Activated naive CD4-positive, alpha-beta T cell treated with anti-CD3 and anti-CD28 coated beads, Interleukin-2, amount 10 ng/mL, durations not matched to agents 7 days and 5 days (primary cell): ENCODE data around the gene PLAC9.
"Not testable (repeated sequence)": the region's sequence is repeated elsewhere in the genome, so short reads cannot be mapped to it uniquely, and the experiment has no call there.

Experiments used
- CTCF ChIA-PET: fragments of 350-600 bp; sonication (Branson Sonifier 250); formaldehyde crosslinking; loops from one replicate; lab custom pipeline; 2021; ENCODE audit warnings: antibody characterized with exemption; lab: Charles Lee
- DNase-seq: peaks from one replicate; pipeline ENCODE4 v3.0.0-alpha.2; 2020
- H3K27ac Mint-ChIP-seq: one replicate; pipeline ENCODE4 v1.8.0; 2021; ENCODE audit warnings: mild to moderate bottlenecking, moderate library complexity, mixed read lengths
- H3K27me3 Mint-ChIP-seq: one replicate; pipeline ENCODE4 v1.8.0; 2021; ENCODE audit warnings: mild to moderate bottlenecking, mixed read lengths
- H3K36me3 Mint-ChIP-seq: one replicate; pipeline ENCODE4 v1.8.0; 2021; ENCODE audit warnings: mixed read lengths
- H3K4me1 Mint-ChIP-seq: one replicate; pipeline ENCODE4 v1.8.0; 2021; ENCODE audit warnings: mixed read lengths
- H3K4me3 Mint-ChIP-seq: one replicate; pipeline ENCODE4 v1.8.0; 2021; ENCODE audit warnings: mild to moderate bottlenecking, moderate library complexity, mixed read lengths
- H3K9me3 Mint-ChIP-seq: one replicate; pipeline ENCODE4 v1.8.0; 2021; ENCODE audit warnings: mixed read lengths

The PLAC9 gene

GRCh38 chr10:80132299-80133139, at the start of gene PLAC9:
Gene PLAC9, plus strand, starts transcription at chr10:80132730. Its CDS starts 33 bp downstream, at chr10:80132763.
- Mint-ChIP-seq H3K27ac (no peak within 1 kb of the TSS), H3K27me3 (peaks cover 59% of the 10 kb centered on the region), H3K9me3 (no peaks in the 10 kb centered on the region), H3K4me3 (no peak within 1 kb of the TSS), H3K36me3 (no peaks in the 10 kb centered on the region), H3K4me1 (no peaks in the 10 kb centered on the region)
- no peak for DNase-seq
- CTCF ChIA-PET: interaction anchor here (0.7 to 1.5 kb wide), 5 partner anchors 9 to 90 kb away, joined by 3 to 9 read pairs (median 3); no protein-coding TSS in a partner anchor

- Mint-ChIP-seq H3K9me3 (no peaks in the 10 kb centered on the region), H3K27me3 (no peaks in the 10 kb centered on the region), H3K27ac (no peak overlapping the region), H3K4me3 (no peak overlapping the region), H3K4me1 (no peaks in the 10 kb centered on the region), H3K36me3 (peaks cover 2% of the 10 kb centered on the region)
- DNase-seq: no peak
- CTCF ChIA-PET: no interaction called here
Measured at GRCh38 chr10:80090121-80090520, 42.4 kb upstream of the PLAC9 start.

- Mint-ChIP-seq H3K9me3 (no peaks in the 10 kb centered on the region), H3K4me1 (no peaks in the 10 kb centered on the region), H3K27me3 (peaks cover under 1% of the 10 kb centered on the region), H3K27ac (no peak overlapping the region), H3K36me3 (no peaks in the 10 kb centered on the region), H3K4me3 (no peak overlapping the region)
- CTCF ChIA-PET: no interaction called here
- DNase-seq: no peak
Measured at GRCh38 chr10:80094231-80094630, 38.3 kb upstream of the PLAC9 start.

- CTCF ChIA-PET, DNase-seq: not testable (repeated sequence)
Measured at GRCh38 chr10:80098272-80098671, 34.3 kb upstream of the PLAC9 start.

GRCh38 chr10:80099295-80099694, 33.2 kb upstream of the PLAC9 start:
- H3K27ac Mint-ChIP-seq, H3K4me1 Mint-ChIP-seq, H3K36me3 Mint-ChIP-seq, CTCF ChIA-PET, H3K27me3 Mint-ChIP-seq, DNase-seq, H3K9me3 Mint-ChIP-seq, H3K4me3 Mint-ChIP-seq: not testable (repeated sequence)

More at GRCh38 chr10:80098272-80098671, 34.3 kb upstream of the PLAC9 start:
- H3K4me1 Mint-ChIP-seq, H3K27me3 Mint-ChIP-seq, H3K27ac Mint-ChIP-seq, H3K36me3 Mint-ChIP-seq, H3K4me3 Mint-ChIP-seq, H3K9me3 Mint-ChIP-seq: not testable (repeated sequence)

GRCh38 chr10:80100116-80100515, 32.4 kb upstream of the PLAC9 start:
- peaks cover 11% of the 10 kb centered on the region for H3K4me1 Mint-ChIP-seq
- no peaks in the 10 kb centered on the region for H3K9me3 Mint-ChIP-seq
- no peaks in the 10 kb centered on the region for H3K36me3 Mint-ChIP-seq
- CTCF ChIA-PET: no interaction called here
- H3K4me3 Mint-ChIP-seq: no peak overlapping the region
- no peak overlapping the region for H3K27ac Mint-ChIP-seq
- H3K27me3 Mint-ChIP-seq: peaks cover 4% of the 10 kb centered on the region
- DNase-seq: no peak

- Mint-ChIP-seq H3K27ac (no peak overlapping the region), H3K4me3 (no peak overlapping the region), H3K36me3 (no peaks in the 10 kb centered on the region), H3K4me1 (peaks cover 11% of the 10 kb centered on the region), H3K27me3 (peaks cover 4% of the 10 kb centered on the region), H3K9me3 (no peaks in the 10 kb centered on the region)
- CTCF ChIA-PET: interaction anchor here (1.0 kb wide), 1 partner anchor 53 kb away, joined by 4 read pairs; no protein-coding TSS in a partner anchor
- DNase-seq: no peak
Measured at GRCh38 chr10:80100861-80101695, 31.5 kb upstream of the PLAC9 start.

- no peak for DNase-seq
- Mint-ChIP-seq H3K27me3 (peaks cover 13% of the 10 kb centered on the region), H3K27ac (no peak overlapping the region), H3K9me3 (peaks cover 11% of the 10 kb centered on the region), H3K36me3 (peaks cover 2% of the 10 kb centered on the region), H3K4me1 (peaks cover 11% of the 10 kb centered on the region), H3K4me3 (no peak overlapping the region)
- CTCF ChIA-PET: interaction anchor here (0.8 to 1.2 kb wide), 2 partner anchors 156 to 596 kb away, joined by 3 read pairs; no protein-coding TSS in a partner anchor
Measured at GRCh38 chr10:80104066-80104926, 28.2 kb upstream of the PLAC9 start.

GRCh38 chr10:80108576-80109239, 23.8 kb upstream of the PLAC9 start:
- no peak overlapping the region for H3K27ac Mint-ChIP-seq
- H3K4me1 Mint-ChIP-seq: peaks cover 11% of the 10 kb centered on the region
- H3K27me3 Mint-ChIP-seq: peaks cover 13% of the 10 kb centered on the region
- H3K4me3 Mint-ChIP-seq: no peak overlapping the region
- CTCF ChIA-PET: no interaction called here
- no peak for DNase-seq
- H3K9me3 Mint-ChIP-seq: peaks cover 16% of the 10 kb centered on the region
- peaks cover 2% of the 10 kb centered on the region for H3K36me3 Mint-ChIP-seq

- Mint-ChIP-seq H3K4me3 (no peak overlapping the region), H3K9me3 (peaks cover 16% of the 10 kb centered on the region), H3K27me3 (peaks cover 13% of the 10 kb centered on the region), H3K27ac (no peak overlapping the region), H3K36me3 (peaks cover 2% of the 10 kb centered on the region), H3K4me1 (no peaks in the 10 kb centered on the region)
- DNase-seq: no peak
- CTCF ChIA-PET: interaction anchor here (0.7 kb wide), 1 partner anchor 33 kb away, joined by 3 read pairs; no protein-coding TSS in a partner anchor
Measured at GRCh38 chr10:80110986-80111385, 21.5 kb upstream of the PLAC9 start.

GRCh38 chr10:80118669-80119068, 13.9 kb upstream of the PLAC9 start:
- Mint-ChIP-seq H3K9me3 (no peaks in the 10 kb centered on the region), H3K27ac (no peak overlapping the region), H3K4me3 (no peak overlapping the region), H3K36me3 (no peaks in the 10 kb centered on the region), H3K27me3 (peaks cover 18% of the 10 kb centered on the region), H3K4me1 (no peaks in the 10 kb centered on the region)
- CTCF ChIA-PET: interaction anchor here (0.9 kb wide), 1 partner anchor 11 kb away, joined by 3 read pairs; no protein-coding TSS in a partner anchor
- no peak for DNase-seq

- DNase-seq: no peak
- H3K27me3 Mint-ChIP-seq: peaks cover 23% of the 10 kb centered on the region
- no peak overlapping the region for H3K27ac Mint-ChIP-seq
- no peak overlapping the region for H3K4me3 Mint-ChIP-seq
- H3K4me1 Mint-ChIP-seq: no peaks in the 10 kb centered on the region
- CTCF ChIA-PET: no interaction called here
- H3K9me3 Mint-ChIP-seq: no peaks in the 10 kb centered on the region
- H3K36me3 Mint-ChIP-seq: no peaks in the 10 kb centered on the region
Measured at GRCh38 chr10:80122110-80122710, 10.3 kb upstream of the PLAC9 start.

GRCh38 chr10:80122746-80123145, 9.8 kb upstream of the PLAC9 start:
- CTCF ChIA-PET: interaction anchor here (1.0 kb wide), 2 partner anchors 9 to 18 kb away, joined by 3 read pairs; no protein-coding TSS in a partner anchor
- Mint-ChIP-seq H3K27ac (no peak overlapping the region), H3K4me1 (no peaks in the 10 kb centered on the region)

More at GRCh38 chr10:80122746-80123145, 9.8 kb upstream of the PLAC9 start:
- Mint-ChIP-seq H3K4me3 (no peak overlapping the region), H3K27me3 (peaks cover 23% of the 10 kb centered on the region), H3K9me3 (no peaks in the 10 kb centered on the region), H3K36me3 (no peaks in the 10 kb centered on the region)
- no peak for DNase-seq
